Islet of Langerhans (tissue), 1 donor: ENCODE measurements around the gene LMBRD1.

Experiments used
- FAIRE-seq: peaks from one replicate; lab custom pipeline; 2011; peaks lifted over from hg19 to GRCh38; lab: Jason Lieb, UNC

Gene LMBRD1

GRCh38 chr6:69630767-69631166, 166.0 kb downstream of the LMBRD1 start:
- no peak for FAIRE-seq

- FAIRE-seq: no peak
Measured at GRCh38 chr6:69627625-69628024, 169.2 kb downstream of the LMBRD1 start.

GRCh38 chr6:69624944-69625343, 171.9 kb downstream of the LMBRD1 start:
- no peak for FAIRE-seq
